NCI-H69 (cell line): ENCODE measurements around the gene SEZ6L.

Experiments used
- DNase-seq: peaks from one replicate; lab custom pipeline; 2025; lab: John Stamatoyannopoulos, UW

SEZ6L gene

DNA sequence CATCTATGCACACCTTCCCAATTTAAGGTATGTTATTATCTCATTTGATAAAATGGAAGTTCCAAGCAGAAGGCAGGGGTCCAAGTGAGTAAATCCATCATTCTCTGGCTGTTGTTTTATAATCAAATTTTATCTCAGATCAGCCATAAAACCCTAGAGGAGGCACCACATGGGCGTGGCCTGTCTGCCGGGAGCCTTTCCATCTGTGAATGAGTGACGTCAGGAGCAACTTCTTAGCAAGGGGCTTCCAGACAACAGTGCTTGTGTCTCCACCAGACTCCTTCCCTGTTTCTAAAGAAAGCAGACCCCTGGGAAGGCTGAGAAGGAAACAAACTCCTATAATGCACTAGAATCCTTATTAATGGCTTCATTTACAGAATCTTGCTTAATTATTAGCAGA is 13.5 kb downstream of the SEZ6L start:
- DNase-seq: no peak

- no peak for DNase-seq
These were observed 15.9 kb downstream of the SEZ6L start for GRCh38 chr22:26185190-26185589.

GRCh38 chr22:26188341-26188740 is 19.1 kb downstream of the SEZ6L start:
- no peak for DNase-seq

DNA sequence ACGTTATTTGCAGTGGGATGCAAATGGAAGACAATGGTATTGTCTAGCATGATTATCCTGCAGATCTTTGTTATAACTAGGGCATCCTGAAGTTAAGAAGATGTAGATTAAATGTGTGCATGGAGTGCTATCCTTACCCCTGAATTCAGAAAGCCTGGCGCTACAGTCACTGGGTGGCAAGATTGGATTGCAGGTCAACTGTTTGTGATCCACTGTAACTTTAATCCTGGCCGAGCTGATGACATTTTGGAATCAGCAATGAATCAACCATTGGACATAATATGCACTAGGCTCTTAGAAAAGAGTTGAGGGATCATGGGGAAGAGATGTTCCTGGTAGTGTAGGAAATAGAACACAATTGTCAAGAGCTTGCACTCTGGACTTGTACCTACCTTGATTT is 25.1 kb downstream of the SEZ6L start:
- no peak for DNase-seq

GRCh38 chr22:26194877-26195276 is 25.6 kb downstream of the SEZ6L start:
- DNase-seq: no peak

- no peak for DNase-seq
These were observed 27.4 kb downstream of the SEZ6L start for GRCh38 chr22:26196657-26197056.

GRCh38 chr22:26197425-26197824 is 28.2 kb downstream of the SEZ6L start:
- DNase-seq: no peak

GRCh38 chr22:26199665-26200064 is 30.4 kb downstream of the SEZ6L start:
- DNase-seq: peak; percentile 7

GRCh38 chr22:26202280-26202924 is 33.1 kb downstream of the SEZ6L start:
- DNase-seq: no peak

DNA sequence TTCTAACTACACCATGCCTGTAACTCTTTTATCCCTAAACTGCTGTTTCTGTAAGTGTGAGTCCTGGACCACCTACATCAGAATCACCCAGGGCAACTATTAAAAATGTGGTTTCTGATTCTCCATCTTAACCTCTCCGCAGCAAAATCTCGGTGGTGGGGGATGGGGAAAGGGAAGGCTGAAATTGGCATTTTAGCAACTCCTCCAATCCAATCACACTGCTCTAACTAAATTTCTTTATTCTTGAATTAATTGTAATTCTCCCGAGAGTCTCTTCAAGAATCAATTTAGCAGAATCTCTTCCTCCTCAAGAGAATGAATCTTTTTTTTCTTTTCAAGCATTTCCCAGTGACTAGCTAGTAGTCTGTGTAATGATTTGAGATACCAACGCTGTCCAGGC is 36.2 kb downstream of the SEZ6L start:
- no peak for DNase-seq

DNA sequence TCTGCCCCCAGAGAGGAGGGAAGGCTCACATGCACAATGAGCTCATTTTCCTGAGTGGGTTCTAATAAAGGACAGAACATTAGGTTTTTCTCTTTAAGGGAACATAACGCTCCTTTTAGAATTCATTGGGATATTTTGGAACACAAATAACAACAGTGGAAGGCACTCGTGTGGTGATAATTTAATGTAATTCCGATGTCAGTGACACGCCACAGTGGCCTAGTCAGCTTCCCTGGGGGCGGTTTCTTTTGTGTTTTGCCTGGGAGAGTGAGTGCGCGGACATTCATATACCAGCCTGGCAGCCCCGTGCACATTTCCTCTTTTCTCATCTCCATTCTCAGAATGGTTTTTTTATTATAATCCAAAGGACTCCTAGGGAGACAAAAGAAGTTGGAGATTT is 41.1 kb downstream of the SEZ6L start:
- DNase-seq: no peak

DNA sequence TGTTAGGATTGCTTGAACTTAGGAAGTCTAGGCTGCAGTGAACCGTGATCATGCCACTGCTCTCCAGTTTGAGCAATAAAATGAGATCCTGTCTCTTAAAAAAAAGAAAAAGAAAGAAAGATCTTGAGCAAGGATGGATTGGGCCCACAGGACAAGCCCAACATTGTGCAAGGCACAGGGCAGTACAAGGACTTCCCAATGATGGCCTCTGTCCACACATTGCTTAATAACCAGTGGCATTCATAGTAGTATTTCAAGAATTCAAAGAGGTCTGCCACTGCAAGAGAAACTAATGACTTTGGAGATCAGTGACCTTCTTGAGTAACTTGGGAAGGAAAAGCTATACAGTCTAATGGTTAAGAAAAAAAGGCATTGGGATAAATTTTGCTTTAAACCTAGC is 44.6 kb downstream of the SEZ6L start:
- no peak for DNase-seq

DNA sequence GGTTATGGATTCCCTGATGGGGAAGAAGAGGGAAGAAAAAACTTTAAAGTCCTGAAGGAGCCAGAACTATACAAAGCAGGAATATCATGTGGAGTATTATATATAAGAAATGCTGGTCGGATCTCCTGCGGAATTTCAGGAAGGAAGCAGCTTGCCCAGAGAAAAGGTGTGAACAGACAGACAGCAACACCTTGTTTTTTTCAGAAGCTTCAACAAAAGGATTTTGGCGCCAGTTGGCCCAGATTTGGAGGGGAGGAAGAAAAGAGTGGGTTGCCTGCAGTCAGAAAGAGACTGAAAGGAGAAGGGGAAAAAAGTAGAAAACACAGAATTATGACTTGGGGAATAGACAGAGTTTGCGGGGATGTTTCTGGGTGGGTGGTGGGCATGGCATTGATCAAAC is 45.2 kb downstream of the SEZ6L start:
- no peak for DNase-seq

- DNase-seq: no peak
These were observed 46.5 kb downstream of the SEZ6L start for GRCh38 chr22:26215736-26216135.

DNA sequence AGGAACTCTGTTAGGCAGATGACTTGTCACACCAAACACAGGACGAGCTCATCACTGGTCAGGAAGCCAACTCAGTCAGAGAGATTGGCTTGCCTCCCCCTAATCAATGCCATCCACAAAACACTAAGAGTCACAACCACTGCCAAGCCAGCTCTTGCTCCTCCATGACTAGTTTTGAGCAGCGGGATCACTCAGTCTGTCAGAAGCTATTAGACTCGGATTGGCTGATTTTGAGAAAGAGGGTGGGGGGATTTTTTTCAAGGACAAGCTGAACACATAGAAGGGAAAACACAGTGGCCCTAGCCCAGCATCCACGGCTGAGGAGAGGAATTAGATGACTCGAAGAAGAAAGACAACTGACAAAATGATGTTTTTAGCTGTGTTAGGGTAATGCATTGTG is 55.9 kb downstream of the SEZ6L start:
- DNase-seq: no peak

DNA sequence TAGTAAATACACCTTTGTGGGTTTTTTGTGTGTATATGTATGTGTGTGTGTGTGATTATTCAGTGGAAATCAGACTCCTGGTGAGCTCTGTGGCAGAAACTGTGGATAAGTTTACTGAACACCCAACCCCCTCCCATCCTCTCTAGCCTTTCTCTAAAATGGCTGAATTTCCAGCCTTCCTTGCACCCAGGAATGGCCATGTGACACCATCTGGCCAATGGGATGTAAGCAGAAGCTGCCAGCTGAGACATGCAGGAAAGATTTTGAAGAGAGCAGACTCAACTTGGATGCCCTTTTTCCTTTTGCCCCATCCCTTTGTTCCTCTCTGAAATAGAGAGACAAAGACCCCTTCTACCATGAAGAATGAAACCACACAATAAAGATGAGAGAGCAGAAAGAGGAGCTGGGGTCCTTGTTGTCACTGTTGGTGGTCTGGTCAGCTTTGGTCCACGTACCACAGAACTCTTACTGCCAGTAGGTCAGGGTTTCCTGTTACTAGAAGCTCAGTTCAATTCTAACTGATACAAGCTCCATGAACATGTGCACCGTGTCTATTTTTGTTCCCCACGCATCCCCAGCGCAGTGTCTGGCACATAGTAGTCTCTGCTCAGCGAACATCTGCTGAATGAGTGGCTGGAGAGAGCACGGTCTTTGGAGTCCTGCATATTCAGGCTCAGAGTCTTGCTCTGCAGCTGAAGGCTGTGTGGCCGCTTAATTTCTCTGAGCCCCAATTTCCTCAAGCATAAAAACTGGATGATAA is 57.5 kb downstream of the SEZ6L start:
- no peak for DNase-seq

- no peak for DNase-seq
These were observed 60.6 kb downstream of the SEZ6L start for GRCh38 chr22:26229910-26230309.

DNA sequence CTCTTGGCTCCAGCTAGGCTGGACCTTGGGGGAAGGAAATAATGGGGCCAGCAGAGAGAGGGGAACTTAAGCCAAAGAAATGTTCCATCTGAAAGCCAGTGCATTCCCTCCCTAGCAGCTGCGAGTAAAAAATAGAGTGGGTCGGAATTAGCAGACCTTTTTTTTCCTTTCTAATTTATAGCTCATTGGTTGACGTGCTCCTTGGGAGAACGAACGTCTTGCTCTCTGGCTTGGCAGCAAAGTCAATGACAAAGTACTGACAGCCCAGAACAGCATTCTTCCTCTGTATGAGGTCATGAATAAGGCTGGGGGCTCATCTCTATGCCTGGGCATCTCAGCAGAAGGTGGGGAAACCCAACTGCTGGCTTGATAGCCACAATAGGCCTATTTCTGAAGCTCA is 65.0 kb downstream of the SEZ6L start:
- no peak for DNase-seq

GRCh38 chr22:26235792-26236487 is 66.7 kb downstream of the SEZ6L start:
- no peak for DNase-seq

DNA sequence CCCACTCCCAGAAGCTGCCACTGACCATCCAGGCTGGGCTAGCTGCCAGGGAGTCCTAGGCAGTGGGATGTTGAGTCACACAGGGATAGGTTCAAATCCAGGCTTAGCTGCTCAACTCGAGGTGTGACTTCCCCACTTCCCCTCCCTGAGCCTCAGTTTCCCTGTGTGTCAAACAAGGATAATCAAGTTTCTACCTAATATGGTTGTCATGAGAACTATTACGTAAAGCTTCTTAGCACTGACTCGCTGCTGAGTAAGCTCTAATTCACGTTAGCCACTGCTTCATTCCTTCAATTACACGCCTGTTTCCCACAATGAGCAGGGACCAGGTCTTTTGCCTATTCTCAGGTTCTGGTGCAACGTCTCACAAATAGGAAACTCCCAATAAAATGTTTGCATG is 67.7 kb downstream of the SEZ6L start:
- no peak for DNase-seq

- no peak for DNase-seq
These were observed 69.3 kb downstream of the SEZ6L start for GRCh38 chr22:26238596-26238995.

DNA sequence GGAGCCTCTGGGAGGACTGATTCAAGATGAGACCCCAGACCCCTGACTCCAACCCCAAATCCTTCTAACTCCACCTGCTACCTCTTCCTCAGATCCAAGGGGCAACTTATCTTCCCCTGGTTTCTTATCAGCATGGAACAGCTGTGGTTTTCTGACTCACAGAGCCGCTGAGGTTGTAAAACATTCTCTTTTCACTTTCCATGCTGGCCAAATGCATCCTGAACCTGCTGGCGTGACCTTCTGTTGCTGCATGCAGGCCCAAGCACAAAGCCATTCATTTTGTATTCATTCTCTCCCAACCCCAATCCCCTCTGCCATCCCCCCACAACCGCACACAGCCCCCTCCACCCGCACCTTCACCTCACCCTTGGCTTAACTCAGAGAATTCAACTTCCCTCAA is 70.3 kb downstream of the SEZ6L start:
- no peak for DNase-seq

GRCh38 chr22:26241361-26241760 is 72.1 kb downstream of the SEZ6L start:
- DNase-seq: no peak
